HG03045 (cell line): ENCODE data around the gene SRP19.
"Not testable (repeated sequence)": the region's sequence is repeated elsewhere in the genome, so short reads cannot be mapped to it uniquely, and the experiment has no call there.

Experiments
- ATAC-seq: cut with Tn5 transposase; IDR thresholded peaks from one replicate; pipeline ENCODE4 v1.9.1; 2021; ENCODE audit warnings: mild to moderate bottlenecking, moderate library complexity; ENCODE audit not compliant: unreplicated experiment

The SRP19 gene

DNA sequence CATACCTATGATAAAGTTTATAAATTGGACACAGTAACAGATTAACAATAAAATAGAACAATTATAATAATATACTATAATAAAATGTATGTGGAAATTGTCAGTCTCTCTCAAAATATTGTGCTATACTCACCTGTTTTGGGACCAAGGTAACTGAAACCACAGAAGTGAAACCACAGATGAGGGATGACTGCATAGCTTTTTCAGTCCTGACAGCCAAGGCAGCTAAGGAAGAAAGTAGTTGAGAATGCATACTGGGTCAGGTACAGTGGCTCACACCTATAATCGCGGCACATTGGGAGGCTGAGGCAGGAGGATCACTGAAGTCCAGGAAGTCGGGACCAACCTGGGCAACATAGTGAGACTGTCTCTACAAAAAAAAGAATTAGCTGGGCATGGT is 8.9 kb downstream of the SRP19 start:
- peak; percentile 75 for ATAC-seq

DNA sequence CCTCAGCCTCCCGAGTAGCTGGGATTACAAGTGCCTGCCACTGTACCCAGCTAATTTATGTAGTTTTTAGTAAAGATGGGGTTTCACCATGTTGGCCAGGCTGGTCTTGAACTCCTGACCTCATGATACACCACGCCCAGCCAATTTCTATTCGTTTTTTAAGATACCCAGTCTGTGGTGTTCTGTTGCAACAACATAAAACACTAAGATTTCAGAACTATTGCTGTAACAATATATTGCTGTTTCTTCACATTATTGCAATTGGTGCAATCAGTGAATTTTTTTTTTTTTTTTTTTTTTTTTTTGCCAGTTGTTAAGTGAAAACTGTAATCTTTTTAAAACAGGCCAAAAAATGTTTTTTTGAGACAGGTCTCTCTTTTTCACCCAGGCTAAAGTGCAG is 9.9 kb downstream of the SRP19 start:
- no peak for ATAC-seq

- no peak for ATAC-seq
Observed at GRCh38 chr5:112876362-112876761, 15.3 kb downstream of the SRP19 start.

- ATAC-seq: no peak
Observed at GRCh38 chr5:112878101-112878500, 17.0 kb downstream of the SRP19 start.

DNA sequence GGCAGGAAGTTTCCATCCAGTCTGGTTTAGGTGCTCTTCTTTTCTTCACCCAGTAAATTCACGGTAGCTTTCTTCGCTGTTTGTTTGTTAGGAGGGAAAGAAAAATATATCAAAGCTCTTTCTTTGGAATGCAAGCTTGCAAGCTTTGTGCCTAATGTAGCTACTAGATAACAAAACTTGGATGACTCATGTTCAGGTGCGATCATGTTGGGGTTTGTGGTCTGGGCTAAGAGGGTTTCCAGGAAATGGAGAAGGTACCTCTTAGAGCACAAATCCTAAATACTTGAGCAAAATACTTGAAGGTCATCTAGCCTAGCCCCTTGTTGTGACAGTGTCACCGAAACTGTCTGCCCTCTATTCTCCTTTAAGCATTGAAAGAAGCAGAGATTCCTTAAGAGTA is 17.7 kb downstream of the SRP19 start:
- ATAC-seq: no peak

DNA sequence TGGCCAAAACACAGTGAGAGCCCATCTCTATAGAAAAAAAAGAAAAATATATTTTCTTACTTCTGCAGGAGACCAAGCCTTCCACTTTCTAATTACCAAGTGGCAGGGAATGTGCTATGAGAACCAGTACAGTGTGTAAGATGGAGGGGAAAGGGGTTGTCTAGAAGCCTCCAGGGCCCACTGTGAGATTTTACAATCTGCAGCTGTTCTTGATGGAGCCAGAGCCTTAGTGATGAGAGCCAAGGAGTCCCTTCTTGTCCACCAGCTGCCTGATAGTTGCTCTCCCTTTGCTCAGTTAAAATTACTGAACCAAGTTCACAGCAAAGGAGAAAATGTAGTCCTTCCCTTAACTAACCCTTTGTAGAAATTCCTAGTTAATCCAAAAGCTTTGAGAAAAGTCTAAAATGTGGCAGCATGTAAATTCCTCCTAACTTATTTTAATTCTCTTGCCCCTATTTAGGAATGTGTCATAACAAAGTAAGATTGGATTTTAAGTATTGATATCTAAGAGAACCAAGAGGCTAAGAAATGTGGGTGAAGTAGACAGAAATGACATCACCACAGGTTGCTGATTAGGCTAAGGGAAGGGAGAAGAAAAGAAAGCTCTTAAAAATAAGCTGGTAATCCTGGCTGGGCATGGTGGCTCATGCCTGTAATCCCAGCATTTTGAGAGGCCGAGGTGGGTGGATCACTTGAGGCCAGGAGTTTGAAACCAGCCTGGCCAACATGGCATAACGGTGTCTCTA is 19.3 kb downstream of the SRP19 start:
- no peak for ATAC-seq

GRCh38 chr5:112883192-112883591 is 22.1 kb downstream of the SRP19 start:
- ATAC-seq: no peak

DNA sequence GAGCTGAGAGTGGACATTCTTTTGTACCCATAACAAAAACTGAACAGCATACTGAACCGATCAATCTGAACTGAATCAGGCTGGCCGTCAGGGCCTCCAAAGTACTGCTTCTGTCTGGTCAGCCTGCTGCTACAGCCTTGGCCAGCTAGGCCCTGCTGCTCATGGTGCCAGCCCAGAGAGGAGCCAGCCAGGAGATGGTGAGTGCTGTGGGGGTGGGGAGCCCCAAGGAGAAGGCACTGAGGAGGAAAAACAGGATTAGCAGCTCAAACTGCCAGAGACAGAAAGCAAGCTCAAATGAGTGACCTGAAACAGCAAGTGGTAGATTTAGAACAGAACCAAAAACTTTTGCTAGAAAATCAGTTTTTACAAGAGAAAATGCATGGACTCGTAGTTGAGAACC is 23.9 kb downstream of the SRP19 start:
- no peak for ATAC-seq

GRCh38 chr5:112886975-112887374 is 25.9 kb downstream of the SRP19 start:
- ATAC-seq: no peak

GRCh38 chr5:112892066-112892465 is 31.0 kb downstream of the SRP19 start:
- ATAC-seq: not testable (repeated sequence)

DNA sequence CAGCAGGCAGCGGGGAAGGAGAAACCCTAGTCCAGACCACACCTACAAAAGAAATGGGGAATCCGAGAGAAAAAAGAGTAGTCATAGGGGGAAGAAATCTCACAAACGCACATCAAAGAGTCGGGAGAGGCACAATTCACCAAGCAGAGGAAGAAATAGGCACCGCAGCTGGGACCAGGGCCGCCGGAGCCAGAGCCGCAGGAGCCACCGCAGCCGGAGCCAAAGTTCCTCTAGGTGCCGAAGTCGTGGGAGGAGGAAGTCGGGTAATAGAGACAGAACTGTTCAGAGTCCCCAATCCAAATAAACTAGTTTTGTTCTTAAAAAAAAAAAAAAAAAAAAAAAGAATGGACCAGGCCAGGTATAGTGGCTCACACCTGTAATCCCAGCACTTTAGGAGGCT is 31.7 kb downstream of the SRP19 start:
- ATAC-seq: no peak

DNA sequence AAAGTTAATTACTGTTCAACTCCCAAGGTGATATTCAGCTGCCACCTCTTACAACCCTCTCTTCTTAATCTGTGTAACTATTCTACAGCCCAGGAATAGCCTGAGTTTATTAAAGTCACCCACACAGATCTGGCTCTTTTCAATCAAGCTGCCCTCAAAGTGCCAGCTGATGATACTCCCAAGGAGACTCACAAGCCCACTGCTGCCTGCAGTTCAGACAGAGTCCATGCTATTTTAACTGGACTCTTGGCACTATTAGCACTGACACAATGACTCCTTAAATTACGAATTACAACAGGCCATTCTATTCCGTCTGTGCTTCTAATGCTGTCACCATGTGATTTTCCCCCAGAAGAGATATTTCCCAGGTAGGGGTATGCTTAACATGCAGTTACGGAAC is 34.6 kb downstream of the SRP19 start:
- ATAC-seq: no peak

GRCh38 chr5:112902561-112902960 is 41.5 kb downstream of the SRP19 start:
- ATAC-seq: no peak

GRCh38 chr5:112904996-112905395 is 43.9 kb downstream of the SRP19 start:
- not testable (repeated sequence) for ATAC-seq

- ATAC-seq: no peak
Observed at GRCh38 chr5:112906637-112907036, 45.5 kb downstream of the SRP19 start.

DNA sequence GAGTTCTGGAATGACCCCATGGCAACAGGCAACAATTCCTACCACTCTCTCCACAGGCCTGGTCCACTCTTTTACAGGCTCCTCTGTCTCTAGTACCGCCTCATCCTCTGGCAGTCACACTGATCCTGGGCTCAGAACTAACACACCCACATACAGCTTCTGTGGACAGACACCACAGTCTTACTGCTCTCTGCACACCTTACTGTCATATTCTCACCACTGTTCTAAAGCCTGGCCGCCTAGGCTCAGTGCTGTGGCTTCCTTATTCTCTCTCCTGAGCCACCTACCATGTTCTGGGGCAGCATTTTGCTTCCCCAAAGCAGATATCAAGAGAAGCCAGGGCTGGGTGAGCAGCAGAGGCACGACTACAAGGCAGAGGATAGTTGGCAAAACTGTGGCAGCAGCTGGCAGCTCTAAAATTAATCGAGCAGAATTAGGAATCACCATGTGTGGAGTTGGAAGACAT is 46.1 kb downstream of the SRP19 start:
- ATAC-seq: no peak

DNA sequence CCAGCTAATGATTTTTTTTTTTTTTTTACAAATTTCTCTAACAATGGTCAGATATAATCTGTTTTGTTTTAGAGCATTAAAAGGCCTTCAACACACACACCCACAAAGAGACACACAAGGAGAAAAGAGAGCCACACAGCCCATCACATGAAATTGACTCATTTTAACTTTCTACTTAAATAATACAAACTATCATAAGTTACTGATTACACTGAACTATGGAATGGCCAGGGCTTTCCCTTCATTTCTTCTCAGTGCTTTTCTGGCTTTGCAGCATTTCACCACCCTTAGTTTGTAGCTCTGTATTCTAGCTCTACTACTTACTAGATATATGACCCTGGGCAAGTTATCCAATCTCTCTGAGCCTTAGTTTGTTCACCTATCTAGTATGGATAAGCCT is 47.8 kb downstream of the SRP19 start:
- no peak for ATAC-seq

- ATAC-seq: no peak
Observed at GRCh38 chr5:112910529-112910928, 49.4 kb downstream of the SRP19 start.

GRCh38 chr5:112914584-112914983 is 53.5 kb downstream of the SRP19 start:
- no peak for ATAC-seq

DNA sequence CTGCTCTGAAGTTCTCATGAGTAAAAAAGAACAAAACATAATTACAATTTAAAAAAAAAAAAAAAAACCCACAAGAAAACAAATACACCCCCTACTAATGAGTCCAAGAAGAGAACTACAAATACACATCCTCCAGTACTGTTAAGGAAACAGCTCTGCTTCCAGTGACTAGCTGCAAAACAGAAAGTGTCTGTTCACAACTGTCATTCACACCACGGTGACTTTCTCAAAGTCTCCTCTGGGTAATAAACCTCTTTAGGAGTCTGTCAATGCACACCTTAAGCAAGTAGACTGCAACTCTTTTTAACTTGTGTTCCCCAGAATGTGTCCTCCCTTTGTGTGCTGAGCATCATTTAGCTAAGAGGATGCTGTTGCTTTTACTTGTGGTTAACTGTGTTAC is 54.7 kb downstream of the SRP19 start:
- no peak for ATAC-seq

- ATAC-seq: no peak
Observed at GRCh38 chr5:112917453-112917995, 56.4 kb downstream of the SRP19 start.

DNA sequence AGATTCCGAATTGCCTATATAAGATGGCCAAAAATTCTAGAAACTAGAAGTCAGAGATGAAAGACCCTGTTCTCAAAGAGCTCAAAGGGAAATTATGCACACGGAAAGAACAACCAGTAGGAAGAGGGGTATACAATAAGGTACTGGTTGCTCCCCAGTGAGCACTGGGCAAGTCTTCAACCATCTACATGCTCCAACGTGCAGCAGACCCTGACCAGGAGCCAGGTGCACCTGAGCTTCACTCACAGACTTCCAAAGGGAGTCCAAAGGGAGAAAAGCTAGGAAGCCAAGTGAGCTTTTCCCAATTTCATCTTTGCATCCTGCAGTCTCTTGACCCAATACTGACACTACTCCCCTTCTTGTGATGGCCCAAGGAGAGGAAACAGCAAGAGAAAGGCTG is 57.0 kb downstream of the SRP19 start:
- no peak for ATAC-seq

DNA sequence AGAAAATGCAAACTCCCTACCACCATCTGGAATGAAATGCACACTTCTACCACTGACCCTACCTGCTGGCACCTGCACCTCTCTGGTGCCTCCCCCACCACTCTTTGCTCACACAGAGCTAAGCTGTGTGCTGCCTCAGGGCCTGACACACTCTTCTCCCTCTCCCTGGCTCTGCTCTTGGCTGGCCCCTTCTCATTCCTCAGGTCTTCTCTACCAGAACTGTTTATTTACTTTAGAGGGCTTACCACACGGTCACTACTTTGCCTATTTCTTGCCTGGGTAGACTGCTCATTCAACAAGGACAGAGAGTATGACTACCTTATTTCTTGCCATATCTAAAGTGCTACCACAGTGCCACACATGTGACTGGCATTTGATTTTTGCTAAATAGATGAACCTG is 57.6 kb downstream of the SRP19 start:
- no peak for ATAC-seq
